Neural crest cell (in vitro differentiated cells): ENCODE results near the gene DGKH. TPM values are rescaled to one million over a fixed set of nuclear protein-coding genes. Genes with fewer than 3 reads are reported as not detected.

ENCODE experiments used
- DNase-seq: peaks from one replicate; pipeline ENCODE4 v3.0.0; 2021; ENCODE audit warnings: low read depth, mixed read lengths, low spot score
- H3K27ac Mint-ChIP-seq: one replicate; pipeline ENCODE4 v1.8.0; 2021; ENCODE audit warnings: mild to moderate bottlenecking, mixed read lengths; ENCODE audit not compliant: unreplicated experiment
- H3K27me3 Mint-ChIP-seq: 2 replicates; pipeline ENCODE4 v1.8.0; 2021; ENCODE audit warnings: low read depth, mild to moderate bottlenecking, mixed read lengths
- H3K36me3 Mint-ChIP-seq: 2 replicates; pipeline ENCODE4 v1.8.0; 2021; ENCODE audit warnings: low read depth, mild to moderate bottlenecking, mixed read lengths
- H3K4me1 Mint-ChIP-seq: 2 replicates; pipeline ENCODE4 v1.8.0; 2021; ENCODE audit warnings: mixed read lengths
- H3K4me3 Mint-ChIP-seq: one replicate; pipeline ENCODE4 v1.8.0; 2021; ENCODE audit warnings: mild to moderate bottlenecking, mixed read lengths
- H3K9me3 Mint-ChIP-seq: 2 replicates; pipeline ENCODE4 v1.8.0; 2021; ENCODE audit warnings: mixed read lengths
- total RNA-seq: library from RNA; stranded (reverse); gene quantifications from 2 replicates; pipeline ENCODE4 v1.2.1, GENCODE V29; 2021
- TF ChIP-seq, protein P1 (sequence below): fragments of 200-600 bp; sonication (generic); conservative IDR thresholded peaks from 2 replicates; pipeline ENCODE4 v1.5.0; 2021; ENCODE audit warnings: antibody characterized with exemption, mild to moderate bottlenecking

Gene DGKH
- total RNA-seq, 1 donor from 2014 or later = 12.4 TPM

DNA sequence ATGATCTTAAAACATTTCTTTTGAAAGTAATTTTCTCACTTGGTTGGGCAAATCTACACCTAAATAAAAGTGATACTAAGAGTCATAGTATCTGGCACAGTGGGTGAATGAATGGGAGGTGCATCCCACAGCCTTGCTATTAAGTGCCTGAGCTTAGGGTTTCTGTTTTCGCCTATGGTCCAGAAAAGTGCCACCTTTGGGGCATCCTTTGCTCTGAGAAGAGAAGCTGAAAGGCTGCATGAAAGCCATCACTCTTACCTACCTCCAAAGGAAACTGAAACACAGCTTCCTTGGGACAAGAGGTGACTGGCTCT is 167.9 kb downstream of the DGKH start:
- Mint-ChIP-seq H3K9me3 (no peaks in the 10 kb centered on the region), H3K4me3 (no peak overlapping the region), H3K27ac (no peak overlapping the region)

DNA sequence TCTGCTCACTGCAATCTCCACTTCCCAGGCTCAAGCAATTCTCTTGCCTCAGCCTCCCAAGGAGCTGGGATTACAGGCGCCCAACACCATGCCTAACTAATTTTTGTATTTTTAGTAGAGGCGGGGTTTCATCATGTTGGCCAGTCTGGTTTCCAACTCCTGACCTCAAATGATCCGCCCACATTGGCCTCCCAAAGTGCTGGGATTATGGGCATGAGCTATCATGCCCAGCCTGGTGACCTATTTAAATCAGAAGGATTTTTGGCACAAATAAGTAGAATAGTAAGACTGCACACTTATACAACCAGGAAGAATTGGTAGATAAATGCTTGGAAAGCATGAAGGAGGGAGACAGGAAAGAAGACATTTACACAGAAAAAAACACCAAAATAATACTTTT is 170.1 kb downstream of the DGKH start:
- no peaks in the 10 kb centered on the region for H3K27me3 Mint-ChIP-seq
- TF ChIP-seq, protein P1, sequence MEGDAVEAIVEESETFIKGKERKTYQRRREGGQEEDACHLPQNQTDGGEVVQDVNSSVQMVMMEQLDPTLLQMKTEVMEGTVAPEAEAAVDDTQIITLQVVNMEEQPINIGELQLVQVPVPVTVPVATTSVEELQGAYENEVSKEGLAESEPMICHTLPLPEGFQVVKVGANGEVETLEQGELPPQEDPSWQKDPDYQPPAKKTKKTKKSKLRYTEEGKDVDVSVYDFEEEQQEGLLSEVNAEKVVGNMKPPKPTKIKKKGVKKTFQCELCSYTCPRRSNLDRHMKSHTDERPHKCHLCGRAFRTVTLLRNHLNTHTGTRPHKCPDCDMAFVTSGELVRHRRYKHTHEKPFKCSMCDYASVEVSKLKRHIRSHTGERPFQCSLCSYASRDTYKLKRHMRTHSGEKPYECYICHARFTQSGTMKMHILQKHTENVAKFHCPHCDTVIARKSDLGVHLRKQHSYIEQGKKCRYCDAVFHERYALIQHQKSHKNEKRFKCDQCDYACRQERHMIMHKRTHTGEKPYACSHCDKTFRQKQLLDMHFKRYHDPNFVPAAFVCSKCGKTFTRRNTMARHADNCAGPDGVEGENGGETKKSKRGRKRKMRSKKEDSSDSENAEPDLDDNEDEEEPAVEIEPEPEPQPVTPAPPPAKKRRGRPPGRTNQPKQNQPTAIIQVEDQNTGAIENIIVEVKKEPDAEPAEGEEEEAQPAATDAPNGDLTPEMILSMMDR = no peak
- DNase-seq = no peak
- H3K27ac Mint-ChIP-seq = no peak overlapping the region
- H3K4me1 Mint-ChIP-seq = peaks cover 14% of the 10 kb centered on the region
- no peak overlapping the region for H3K4me3 Mint-ChIP-seq
- no peaks in the 10 kb centered on the region for H3K9me3 Mint-ChIP-seq
- peaks cover 3% of the 10 kb centered on the region for H3K36me3 Mint-ChIP-seq

More for the DNA sequence above, 167.9 kb downstream of the DGKH start:
- peaks cover 12% of the 10 kb centered on the region for H3K4me1 Mint-ChIP-seq
- no peak for DNase-seq
- H3K36me3 Mint-ChIP-seq = peaks cover 18% of the 10 kb centered on the region
- H3K27me3 Mint-ChIP-seq = no peaks in the 10 kb centered on the region
- TF ChIP-seq, protein P1 = no peak

GRCh38 chr13:42219051-42219450 is 170.6 kb downstream of the DGKH start:
- Mint-ChIP-seq H3K27ac (no peak overlapping the region), H3K4me1 (peaks cover 14% of the 10 kb centered on the region), H3K36me3 (peaks cover 4% of the 10 kb centered on the region), H3K27me3 (no peaks in the 10 kb centered on the region), H3K9me3 (no peaks in the 10 kb centered on the region), H3K4me3 (no peak overlapping the region)
- no peak for DNase-seq
- TF ChIP-seq, protein P1 = no peak

- no peak overlapping the region for H3K27ac Mint-ChIP-seq
- no peaks in the 10 kb centered on the region for H3K27me3 Mint-ChIP-seq
- no peak for DNase-seq
- no peak overlapping the region for H3K4me3 Mint-ChIP-seq
- H3K9me3 Mint-ChIP-seq = no peaks in the 10 kb centered on the region
- TF ChIP-seq, protein P1 = no peak
- H3K4me1 Mint-ChIP-seq = peaks cover 14% of the 10 kb centered on the region
- peaks cover 11% of the 10 kb centered on the region for H3K36me3 Mint-ChIP-seq
These were observed 171.4 kb downstream of the DGKH start for GRCh38 chr13:42219876-42220275.

- H3K27me3 Mint-ChIP-seq = no peaks in the 10 kb centered on the region
- no peak overlapping the region for H3K27ac Mint-ChIP-seq
- peaks cover 21% of the 10 kb centered on the region for H3K36me3 Mint-ChIP-seq
- no peak overlapping the region for H3K4me3 Mint-ChIP-seq
- TF ChIP-seq, protein P1 = no peak
- H3K9me3 Mint-ChIP-seq = peaks cover 4% of the 10 kb centered on the region
- DNase-seq = no peak
- H3K4me1 Mint-ChIP-seq = peaks cover 9% of the 10 kb centered on the region
These were observed 172.8 kb downstream of the DGKH start for GRCh38 chr13:42221121-42221765.
